Activated T-helper 17 cell treated with anti-CD3 and anti-CD28 coated beads, Interleukin-2, amount 50 U/mL, for 72 hours (primary cell): Measurements from ENCODE around the gene SMPD3. TPM values are rescaled to one million over a fixed set of nuclear protein-coding genes. Genes with fewer than 3 reads are reported as not detected.

Experiments
- ATAC-seq: fragments of 150-1000 bp; cut with Tn5 transposase; replicated peaks from 2 replicates; pipeline ENCODE4 v1.10.0; 2021; ENCODE audit warnings: mild to moderate bottlenecking, moderate library complexity
- H3K27ac Mint-ChIP-seq: one replicate; pipeline ENCODE4 v1.8.0; 2022; ENCODE audit warnings: mixed read lengths
- H3K27me3 Mint-ChIP-seq: one replicate; pipeline ENCODE4 v1.8.0; 2022; ENCODE audit warnings: mixed read lengths
- H3K36me3 Mint-ChIP-seq: one replicate; pipeline ENCODE4 v1.8.0; 2022; ENCODE audit warnings: low read depth, mild to moderate bottlenecking, mixed read lengths
- H3K4me1 Mint-ChIP-seq: one replicate; pipeline ENCODE4 v1.8.0; 2022; ENCODE audit warnings: mixed read lengths
- H3K4me3 Mint-ChIP-seq: one replicate; pipeline ENCODE4 v1.8.0; 2022; ENCODE audit warnings: mild to moderate bottlenecking, mixed read lengths
- H3K9me3 Mint-ChIP-seq: one replicate; pipeline ENCODE4 v1.8.0; 2022; ENCODE audit warnings: mixed read lengths
- total RNA-seq, 2 donors: library from RNA; stranded (reverse); gene quantifications; one replicate each; pipeline ENCODE4 v1.2.3, GENCODE V29; 2022

Gene SMPD3
- total RNA-seq, 2 donors from 2014 or later: 0.19 to 0.45 TPM

- ATAC-seq: no peak
- H3K4me3 Mint-ChIP-seq: no peak overlapping the region
- no peaks in the 10 kb centered on the region for H3K9me3 Mint-ChIP-seq
- H3K4me1 Mint-ChIP-seq: peaks cover 21% of the 10 kb centered on the region
- H3K36me3 Mint-ChIP-seq: no peaks in the 10 kb centered on the region
- no peak overlapping the region for H3K27ac Mint-ChIP-seq
- peaks cover under 1% of the 10 kb centered on the region for H3K27me3 Mint-ChIP-seq
Observed at GRCh38 chr16:68412061-68412460, 36.2 kb downstream of the SMPD3 start.

- no peaks in the 10 kb centered on the region for H3K9me3 Mint-ChIP-seq
- peaks cover 6% of the 10 kb centered on the region for H3K27me3 Mint-ChIP-seq
- peaks cover 18% of the 10 kb centered on the region for H3K4me1 Mint-ChIP-seq
- no peak overlapping the region for H3K4me3 Mint-ChIP-seq
- H3K27ac Mint-ChIP-seq: no peak overlapping the region
- H3K36me3 Mint-ChIP-seq: no peaks in the 10 kb centered on the region
- no peak for ATAC-seq
Observed at GRCh38 chr16:68411086-68411485, 37.2 kb downstream of the SMPD3 start.

- no peak for ATAC-seq
- Mint-ChIP-seq H3K9me3 (no peaks in the 10 kb centered on the region), H3K27me3 (peaks cover 6% of the 10 kb centered on the region), H3K4me1 (peaks cover 10% of the 10 kb centered on the region), H3K36me3 (no peaks in the 10 kb centered on the region), H3K4me3 (no peak overlapping the region), H3K27ac (no peak overlapping the region)
Observed at GRCh38 chr16:68408967-68409366, 39.3 kb downstream of the SMPD3 start.

DNA sequence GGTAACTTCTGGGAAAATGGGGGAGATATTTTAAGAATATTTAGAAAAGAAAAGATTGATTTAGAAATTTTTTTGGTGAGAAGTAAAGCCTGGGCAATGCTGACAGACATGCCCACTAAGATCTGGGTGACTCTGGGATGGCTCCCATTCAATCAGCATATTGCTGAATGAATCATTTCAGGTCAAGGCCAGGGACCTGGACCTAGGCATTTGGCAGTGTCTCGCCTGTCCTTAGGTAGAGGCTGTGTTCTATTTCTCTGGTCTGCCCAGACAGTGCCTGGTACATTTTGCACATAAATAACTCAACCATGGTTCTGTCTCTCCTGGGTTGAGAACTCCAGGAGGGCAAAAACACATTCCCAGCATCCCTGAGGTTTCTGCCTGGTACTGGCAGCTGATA, 39.9 kb downstream of the SMPD3 start:
- Mint-ChIP-seq H3K9me3 (no peaks in the 10 kb centered on the region), H3K36me3 (no peaks in the 10 kb centered on the region), H3K27ac (no peak overlapping the region), H3K4me3 (no peak overlapping the region), H3K27me3 (peaks cover 6% of the 10 kb centered on the region), H3K4me1 (peaks cover 10% of the 10 kb centered on the region)
- no peak for ATAC-seq

DNA sequence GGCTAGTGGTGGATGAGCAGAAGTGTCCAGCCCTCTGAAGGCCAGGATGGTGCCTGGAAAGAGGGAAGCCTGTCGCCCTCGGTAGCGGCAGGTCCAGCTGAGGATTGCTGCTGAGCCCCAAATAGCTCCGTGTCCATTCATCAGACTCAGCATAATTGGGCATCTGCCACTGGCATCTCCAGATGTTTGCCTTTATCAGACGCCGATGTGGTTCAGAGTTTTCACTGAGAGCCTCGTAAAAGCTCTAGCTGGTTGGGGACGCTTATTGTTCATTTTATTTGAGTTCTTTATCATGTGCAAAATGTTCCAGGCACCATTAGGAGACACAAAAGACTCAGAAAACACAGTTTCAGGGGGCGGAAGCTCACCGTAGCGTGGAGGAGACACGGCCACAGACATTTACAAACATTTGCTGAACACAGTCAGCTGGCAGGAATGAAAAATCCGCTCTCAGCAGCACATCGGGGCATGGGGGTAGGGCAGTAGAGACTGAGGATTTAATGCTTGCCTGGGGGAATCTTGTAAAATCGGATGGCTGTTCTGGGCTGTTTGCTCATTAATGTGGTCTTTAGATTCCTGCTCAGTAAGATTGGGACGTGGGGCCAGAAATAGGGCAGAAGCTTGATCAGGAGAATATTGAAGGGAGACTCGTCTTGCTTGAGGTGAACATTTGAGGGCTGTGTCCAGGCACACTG, 41.7 kb downstream of the SMPD3 start:
- Mint-ChIP-seq H3K27ac (peak overlapping the region; percentile 28), H3K27me3 (peaks cover 6% of the 10 kb centered on the region), H3K4me1 (peaks cover 12% of the 10 kb centered on the region), H3K36me3 (no peaks in the 10 kb centered on the region), H3K4me3 (no peak overlapping the region), H3K9me3 (no peaks in the 10 kb centered on the region)
- ATAC-seq: no peak

DNA sequence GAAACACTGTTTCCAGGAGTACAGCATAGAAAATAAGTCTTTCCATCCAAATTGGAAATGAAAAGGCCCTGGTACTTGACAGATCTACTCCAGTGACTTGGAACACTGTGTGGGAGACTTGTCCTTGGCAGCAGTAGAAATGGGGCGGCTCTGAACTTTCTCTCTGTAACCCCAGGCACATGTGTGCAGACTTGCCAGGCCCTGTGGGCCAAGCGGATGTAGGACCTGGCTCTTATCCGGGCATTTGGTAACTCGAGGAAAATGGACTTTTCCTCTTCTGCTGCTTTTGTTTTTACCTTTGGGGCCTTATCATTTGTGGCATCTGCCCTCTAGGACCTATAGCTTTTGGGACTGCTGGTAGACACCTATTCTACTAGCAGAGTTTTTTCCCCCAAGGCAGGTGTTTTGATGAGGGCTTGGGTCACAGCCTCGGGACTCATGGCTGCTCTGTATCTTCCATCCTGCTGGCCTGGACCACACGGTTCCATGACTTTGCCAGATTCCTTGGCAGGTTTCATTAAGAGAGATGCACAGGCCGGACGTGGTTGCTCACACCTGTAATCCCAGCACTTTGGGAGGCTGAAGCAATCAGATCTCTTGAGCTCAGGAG, 43.5 kb downstream of the SMPD3 start:
- no peak overlapping the region for H3K27ac Mint-ChIP-seq
- no peak overlapping the region for H3K4me3 Mint-ChIP-seq
- H3K9me3 Mint-ChIP-seq: no peaks in the 10 kb centered on the region
- peaks cover 7% of the 10 kb centered on the region for H3K4me1 Mint-ChIP-seq
- H3K27me3 Mint-ChIP-seq: peaks cover 6% of the 10 kb centered on the region
- no peaks in the 10 kb centered on the region for H3K36me3 Mint-ChIP-seq
- no peak for ATAC-seq

GRCh38 chr16:68403704-68404103, 44.6 kb downstream of the SMPD3 start:
- ATAC-seq: no peak
- no peaks in the 10 kb centered on the region for H3K36me3 Mint-ChIP-seq
- H3K4me1 Mint-ChIP-seq: peaks cover 7% of the 10 kb centered on the region
- no peaks in the 10 kb centered on the region for H3K9me3 Mint-ChIP-seq
- no peak overlapping the region for H3K27ac Mint-ChIP-seq
- no peak overlapping the region for H3K4me3 Mint-ChIP-seq
- peaks cover 6% of the 10 kb centered on the region for H3K27me3 Mint-ChIP-seq

DNA sequence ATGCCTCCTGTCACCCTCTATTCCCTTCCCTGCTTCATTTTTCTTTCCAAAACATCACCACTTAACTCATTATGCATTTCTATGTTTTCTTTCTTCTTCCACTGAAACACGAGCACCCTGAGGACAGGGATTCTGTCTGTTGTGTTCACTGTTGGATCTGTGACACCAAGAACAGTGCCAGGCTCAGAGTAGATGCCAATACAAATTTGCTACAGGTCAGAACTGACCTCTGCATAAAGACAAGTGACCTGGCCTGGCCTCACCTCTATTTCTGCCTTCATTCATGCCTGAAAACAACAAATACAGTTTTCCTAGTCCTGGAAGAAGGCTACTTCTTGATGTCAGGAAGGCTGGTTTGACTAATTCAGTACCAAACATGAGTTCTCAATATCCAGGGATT, 45.1 kb downstream of the SMPD3 start:
- H3K27ac Mint-ChIP-seq: peak overlapping the region; percentile 34
- peaks cover 7% of the 10 kb centered on the region for H3K4me1 Mint-ChIP-seq
- no peak for ATAC-seq
- H3K27me3 Mint-ChIP-seq: peaks cover 6% of the 10 kb centered on the region
- H3K9me3 Mint-ChIP-seq: no peaks in the 10 kb centered on the region
- no peak overlapping the region for H3K4me3 Mint-ChIP-seq
- H3K36me3 Mint-ChIP-seq: no peaks in the 10 kb centered on the region

DNA sequence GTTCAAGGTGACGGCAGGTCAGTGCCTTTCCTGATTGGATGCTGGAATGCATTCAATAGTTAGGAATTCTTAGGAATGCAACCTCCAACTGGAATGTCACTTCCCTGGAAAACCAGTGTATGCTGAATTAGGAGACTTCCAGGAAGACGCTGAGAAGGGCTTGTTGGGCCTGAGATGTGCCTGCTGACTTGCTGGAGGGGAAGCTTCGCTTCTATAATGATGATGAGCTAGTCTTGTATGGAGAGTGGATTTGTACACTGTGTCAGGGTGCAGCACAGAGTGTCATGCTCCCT, 45.6 kb downstream of the SMPD3 start:
- peaks cover 6% of the 10 kb centered on the region for H3K27me3 Mint-ChIP-seq
- no peaks in the 10 kb centered on the region for H3K36me3 Mint-ChIP-seq
- H3K4me1 Mint-ChIP-seq: peaks cover 7% of the 10 kb centered on the region
- peak overlapping the region; percentile 34 for H3K27ac Mint-ChIP-seq
- ATAC-seq: no peak
- no peak overlapping the region for H3K4me3 Mint-ChIP-seq
- H3K9me3 Mint-ChIP-seq: no peaks in the 10 kb centered on the region

- no peaks in the 10 kb centered on the region for H3K36me3 Mint-ChIP-seq
- peaks cover 6% of the 10 kb centered on the region for H3K27me3 Mint-ChIP-seq
- peak; percentile 71 for ATAC-seq
- H3K4me3 Mint-ChIP-seq: no peak overlapping the region
- no peak overlapping the region for H3K27ac Mint-ChIP-seq
- H3K4me1 Mint-ChIP-seq: peaks cover 7% of the 10 kb centered on the region
- no peaks in the 10 kb centered on the region for H3K9me3 Mint-ChIP-seq
Observed at GRCh38 chr16:68401871-68402747, 46.2 kb downstream of the SMPD3 start.

- no peaks in the 10 kb centered on the region for H3K36me3 Mint-ChIP-seq
- H3K4me1 Mint-ChIP-seq: peaks cover 9% of the 10 kb centered on the region
- peak; percentile 38 for ATAC-seq
- no peaks in the 10 kb centered on the region for H3K9me3 Mint-ChIP-seq
- no peaks in the 10 kb centered on the region for H3K27me3 Mint-ChIP-seq
- H3K27ac Mint-ChIP-seq: no peak overlapping the region
- H3K4me3 Mint-ChIP-seq: no peak overlapping the region
Observed at GRCh38 chr16:68400924-68401460, 47.3 kb downstream of the SMPD3 start.

GRCh38 chr16:68400083-68400923, 48.0 kb downstream of the SMPD3 start:
- H3K4me3 Mint-ChIP-seq: no peak overlapping the region
- no peaks in the 10 kb centered on the region for H3K27me3 Mint-ChIP-seq
- H3K27ac Mint-ChIP-seq: no peak overlapping the region
- no peaks in the 10 kb centered on the region for H3K9me3 Mint-ChIP-seq
- peaks cover 9% of the 10 kb centered on the region for H3K4me1 Mint-ChIP-seq
- peak; percentile 86 for ATAC-seq
- no peaks in the 10 kb centered on the region for H3K36me3 Mint-ChIP-seq

- H3K9me3 Mint-ChIP-seq: no peaks in the 10 kb centered on the region
- no peaks in the 10 kb centered on the region for H3K36me3 Mint-ChIP-seq
- no peak overlapping the region for H3K27ac Mint-ChIP-seq
- no peaks in the 10 kb centered on the region for H3K27me3 Mint-ChIP-seq
- ATAC-seq: no peak
- H3K4me1 Mint-ChIP-seq: peaks cover 9% of the 10 kb centered on the region
- no peak overlapping the region for H3K4me3 Mint-ChIP-seq
Observed at GRCh38 chr16:68399456-68399855, 48.9 kb downstream of the SMPD3 start.

DNA sequence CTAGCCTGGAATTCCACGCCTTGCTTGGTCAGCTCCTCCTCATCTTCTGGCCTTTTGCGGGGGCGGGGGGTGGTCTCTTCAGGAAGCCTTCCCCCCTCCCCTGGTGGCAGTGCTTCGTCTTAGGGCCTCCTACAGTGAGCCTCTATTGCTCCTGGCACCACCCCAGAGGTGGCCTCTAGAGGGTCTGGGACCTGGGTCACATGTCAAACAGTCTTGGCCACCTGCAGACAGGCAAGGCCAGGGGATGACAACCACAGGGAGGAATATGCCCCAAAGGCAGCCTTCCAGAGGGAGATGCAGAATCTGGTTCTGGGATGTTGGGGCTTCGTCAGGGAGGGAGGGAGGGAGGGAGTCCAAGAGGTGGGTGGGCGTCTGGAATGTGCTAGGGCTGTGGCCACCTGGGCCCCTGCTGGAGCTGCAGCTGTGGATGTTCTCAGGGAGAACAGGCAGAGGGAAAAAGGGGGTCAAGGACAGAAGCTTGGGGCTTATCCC, 50.6 kb downstream of the SMPD3 start:
- no peak overlapping the region for H3K27ac Mint-ChIP-seq
- no peaks in the 10 kb centered on the region for H3K27me3 Mint-ChIP-seq
- no peaks in the 10 kb centered on the region for H3K36me3 Mint-ChIP-seq
- no peak overlapping the region for H3K4me3 Mint-ChIP-seq
- ATAC-seq: no peak
- H3K4me1 Mint-ChIP-seq: peaks cover 9% of the 10 kb centered on the region
- no peaks in the 10 kb centered on the region for H3K9me3 Mint-ChIP-seq
